ENCODE results near the gene RUNX2. TPM values are rescaled to one million over a fixed set of nuclear protein-coding genes. Genes with fewer than 3 reads are reported as not detected.

The RUNX2 gene
- total and polyA plus RNA-seq, 9 of the 15 experiments (the other 6 are each of a cell fraction or from before 2014, with no cell fraction given), result 0.29 to 1.00 (median 0.43) TPM

DNA sequence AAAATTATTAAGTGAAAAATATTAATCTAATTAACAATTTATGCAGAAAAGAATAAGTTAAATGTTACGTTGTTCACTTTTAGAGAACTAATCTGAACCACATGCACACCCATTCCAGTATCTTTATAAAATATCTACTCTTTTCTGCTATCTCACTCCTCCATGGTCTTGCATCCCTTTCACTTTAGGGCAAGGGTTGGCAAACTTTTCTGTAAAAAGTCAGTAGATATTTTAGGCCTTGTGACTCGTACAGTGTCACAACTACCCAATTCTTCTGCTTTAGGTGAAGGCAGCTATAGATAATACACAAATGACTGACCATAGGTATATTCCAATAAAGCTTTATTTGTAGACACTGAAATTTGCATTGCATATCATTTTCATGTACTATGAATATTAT, 89.3 kb downstream of the RUNX2 start (continued):
- TF ChIP-seq, protein P1, sequence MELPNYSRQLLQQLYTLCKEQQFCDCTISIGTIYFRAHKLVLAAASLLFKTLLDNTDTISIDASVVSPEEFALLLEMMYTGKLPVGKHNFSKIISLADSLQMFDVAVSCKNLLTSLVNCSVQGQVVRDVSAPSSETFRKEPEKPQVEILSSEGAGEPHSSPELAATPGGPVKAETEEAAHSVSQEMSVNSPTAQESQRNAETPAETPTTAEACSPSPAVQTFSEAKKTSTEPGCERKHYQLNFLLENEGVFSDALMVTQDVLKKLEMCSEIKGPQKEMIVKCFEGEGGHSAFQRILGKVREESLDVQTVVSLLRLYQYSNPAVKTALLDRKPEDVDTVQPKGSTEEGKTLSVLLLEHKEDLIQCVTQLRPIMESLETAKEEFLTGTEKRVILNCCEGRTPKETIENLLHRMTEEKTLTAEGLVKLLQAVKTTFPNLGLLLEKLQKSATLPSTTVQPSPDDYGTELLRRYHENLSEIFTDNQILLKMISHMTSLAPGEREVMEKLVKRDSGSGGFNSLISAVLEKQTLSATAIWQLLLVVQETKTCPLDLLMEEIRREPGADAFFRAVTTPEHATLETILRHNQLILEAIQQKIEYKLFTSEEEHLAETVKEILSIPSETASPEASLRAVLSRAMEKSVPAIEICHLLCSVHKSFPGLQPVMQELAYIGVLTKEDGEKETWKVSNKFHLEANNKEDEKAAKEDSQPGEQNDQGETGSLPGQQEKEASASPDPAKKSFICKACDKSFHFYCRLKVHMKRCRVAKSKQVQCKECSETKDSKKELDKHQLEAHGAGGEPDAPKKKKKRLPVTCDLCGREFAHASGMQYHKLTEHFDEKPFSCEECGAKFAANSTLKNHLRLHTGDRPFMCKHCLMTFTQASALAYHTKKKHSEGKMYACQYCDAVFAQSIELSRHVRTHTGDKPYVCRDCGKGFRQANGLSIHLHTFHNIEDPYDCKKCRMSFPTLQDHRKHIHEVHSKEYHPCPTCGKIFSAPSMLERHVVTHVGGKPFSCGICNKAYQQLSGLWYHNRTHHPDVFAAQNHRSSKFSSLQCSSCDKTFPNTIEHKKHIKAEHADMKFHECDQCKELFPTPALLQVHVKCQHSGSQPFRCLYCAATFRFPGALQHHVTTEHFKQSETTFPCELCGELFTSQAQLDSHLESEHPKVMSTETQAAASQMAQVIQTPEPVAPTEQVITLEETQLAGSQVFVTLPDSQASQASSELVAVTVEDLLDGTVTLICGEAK (IDR thresholded peaks at IDR 0.05), result peak; percentile 83
- TF ChIP-seq, protein P1 (CRISPR knock-in tag; IDR thresholded peaks at IDR 0.05), result no peak
- TF ChIP-seq XRCC3 (IDR thresholded peaks at IDR 0.05), result no peak
- TF ChIP-seq, protein P2, sequence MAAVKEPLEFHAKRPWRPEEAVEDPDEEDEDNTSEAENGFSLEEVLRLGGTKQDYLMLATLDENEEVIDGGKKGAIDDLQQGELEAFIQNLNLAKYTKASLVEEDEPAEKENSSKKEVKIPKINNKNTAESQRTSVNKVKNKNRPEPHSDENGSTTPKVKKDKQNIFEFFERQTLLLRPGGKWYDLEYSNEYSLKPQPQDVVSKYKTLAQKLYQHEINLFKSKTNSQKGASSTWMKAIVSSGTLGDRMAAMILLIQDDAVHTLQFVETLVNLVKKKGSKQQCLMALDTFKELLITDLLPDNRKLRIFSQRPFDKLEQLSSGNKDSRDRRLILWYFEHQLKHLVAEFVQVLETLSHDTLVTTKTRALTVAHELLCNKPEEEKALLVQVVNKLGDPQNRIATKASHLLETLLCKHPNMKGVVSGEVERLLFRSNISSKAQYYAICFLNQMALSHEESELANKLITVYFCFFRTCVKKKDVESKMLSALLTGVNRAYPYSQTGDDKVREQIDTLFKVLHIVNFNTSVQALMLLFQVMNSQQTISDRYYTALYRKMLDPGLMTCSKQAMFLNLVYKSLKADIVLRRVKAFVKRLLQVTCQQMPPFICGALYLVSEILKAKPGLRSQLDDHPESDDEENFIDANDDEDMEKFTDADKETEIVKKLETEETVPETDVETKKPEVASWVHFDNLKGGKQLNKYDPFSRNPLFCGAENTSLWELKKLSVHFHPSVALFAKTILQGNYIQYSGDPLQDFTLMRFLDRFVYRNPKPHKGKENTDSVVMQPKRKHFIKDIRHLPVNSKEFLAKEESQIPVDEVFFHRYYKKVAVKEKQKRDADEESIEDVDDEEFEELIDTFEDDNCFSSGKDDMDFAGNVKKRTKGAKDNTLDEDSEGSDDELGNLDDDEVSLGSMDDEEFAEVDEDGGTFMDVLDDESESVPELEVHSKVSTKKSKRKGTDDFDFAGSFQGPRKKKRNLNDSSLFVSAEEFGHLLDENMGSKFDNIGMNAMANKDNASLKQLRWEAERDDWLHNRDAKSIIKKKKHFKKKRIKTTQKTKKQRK (IDR thresholded peaks at IDR 0.05; ENCODE audit: borderline replicate concordance, low read depth, low read length), result no peak

All from K562 (cell line).